ENCODE results near the gene MAPK8. TPM values are rescaled to one million over a fixed set of nuclear protein-coding genes. Genes with fewer than 3 reads are reported as not detected.
"Not testable (repeated sequence)": the region's sequence is repeated elsewhere in the genome, so short reads cannot be mapped to it uniquely, and the experiment has no call there.

The MAPK8 gene
- total RNA-seq, 4 donors from 2014 or later, result 29.7 to 126 (median 67.8) TPM

GRCh38 chr10:48416584-48417232, 110.2 kb downstream of the MAPK8 start:
- 93 to 95% methylated on average over 2 of the region's 2 CpGs for WGBS, 2 donors (ENCODE audit: low coverage in 1 of 2)

GRCh38 chr10:48417374-48417773, 110.9 kb downstream of the MAPK8 start:
- H3K9me3 ChIP-seq, result peaks cover 0 to 2% of the 10 kb centered on the region in 2 donors
- H3K27ac ChIP-seq, result no peak overlapping the region
- 96% methylated on average over 1 of the region's 1 CpG; no CpG with 5 or more reads in 1 of the 2 donors for WGBS, 2 donors (ENCODE audit: low coverage in 1 of 2)
- no peaks in the 10 kb centered on the region for H3K4me1 ChIP-seq
- intact Hi-C loops (cut with DNase I; ENCODE audit: low total_unique reads), result no loop called here
- H3K36me3 ChIP-seq, result peaks cover 0 to 9% (median 1%) of the 10 kb centered on the region in 4 donors
- H3K4me3 ChIP-seq, result no peak overlapping the region
- no peaks in the 10 kb centered on the region for H3K27me3 ChIP-seq
- in situ Hi-C loops (cut with MboI; ENCODE audit: low pct_ligation_motif_present in 1 of 4, low pct_unique_long_range_greater_than_20kb in 1 of 4, low sequenced_read_pairs in 3 of 4), result no loop called here
- no peak for TF ChIP-seq EP300 (IDR thresholded peaks at IDR 0.05; ENCODE audit: low read depth)
- no peak for TF ChIP-seq POLR2AphosphoS5 (IDR thresholded peaks at IDR 0.05)
- TF ChIP-seq CTCF (IDR thresholded peaks at IDR 0.05), result no peak
- no peak for DNase-seq

More at GRCh38 chr10:48416584-48417232, 110.2 kb downstream of the MAPK8 start:
- no peaks in the 10 kb centered on the region for H3K4me1 ChIP-seq
- peaks cover 0 to 8% of the 10 kb centered on the region in 2 donors for H3K9me3 ChIP-seq
- no peak for TF ChIP-seq CTCF (IDR thresholded peaks at IDR 0.05)
- H3K36me3 ChIP-seq, result peaks cover 0 to 15% (median 3%) of the 10 kb centered on the region in 4 donors
- in situ Hi-C loops (cut with MboI; ENCODE audit: low pct_ligation_motif_present in 1 of 4, low pct_unique_long_range_greater_than_20kb in 1 of 4, low sequenced_read_pairs in 3 of 4), result no loop called here
- DNase-seq, result no peak
- intact Hi-C loops (cut with DNase I; ENCODE audit: low total_unique reads), result no loop called here
- no peak overlapping the region for H3K27ac ChIP-seq
- no peak overlapping the region for H3K4me3 ChIP-seq
- no peaks in the 10 kb centered on the region for H3K27me3 ChIP-seq

GRCh38 chr10:48418189-48418788, 111.8 kb downstream of the MAPK8 start:
- Histone ChIP-seq H3K4me1 (no peaks in the 10 kb centered on the region), H3K27me3 (no peaks in the 10 kb centered on the region), H3K36me3 (no peaks in the 10 kb centered on the region), H3K4me3 (no peak overlapping the region), H3K9me3 (no peaks in the 10 kb centered on the region), H3K27ac (no peak overlapping the region)
- in situ Hi-C loops (cut with MboI; ENCODE audit: low pct_ligation_motif_present in 1 of 4, low pct_unique_long_range_greater_than_20kb in 1 of 4, low sequenced_read_pairs in 3 of 4) (no loop called here), intact Hi-C loops (cut with DNase I; ENCODE audit: low total_unique reads) (no loop called here)
- no peak for TF ChIP-seq EP300 (IDR thresholded peaks at IDR 0.05; ENCODE audit: low read depth)
- TF ChIP-seq POLR2A (IDR thresholded peaks at IDR 0.05), result no peak
- no peak for TF ChIP-seq CTCF (IDR thresholded peaks at IDR 0.05)
- no peak for TF ChIP-seq POLR2AphosphoS5 (IDR thresholded peaks at IDR 0.05)
- WGBS, 2 donors (ENCODE audit: low coverage in 1 of 2), result 89 to 96% methylated on average over 5 of the region's 5 CpGs
- no peak for DNase-seq

GRCh38 chr10:48419714-48420113, 113.2 kb downstream of the MAPK8 start:
- H3K36me3 ChIP-seq, result no peaks in the 10 kb centered on the region
- no peak overlapping the region for H3K27ac ChIP-seq
- no peaks in the 10 kb centered on the region for H3K9me3 ChIP-seq
- TF ChIP-seq POLR2A (IDR thresholded peaks at IDR 0.05), result no peak
- no peaks in the 10 kb centered on the region for H3K27me3 ChIP-seq
- DNase-seq, result no peak
- H3K4me3 ChIP-seq, result no peak overlapping the region
- in situ Hi-C loops (cut with MboI; ENCODE audit: low pct_ligation_motif_present in 1 of 4, low pct_unique_long_range_greater_than_20kb in 1 of 4, low sequenced_read_pairs in 3 of 4), result no loop called here
- no peaks in the 10 kb centered on the region for H3K4me1 ChIP-seq
- intact Hi-C loops (cut with DNase I; ENCODE audit: low total_unique reads), result no loop called here
- 95 to 96% methylated on average over 4 of the region's 4 CpGs for WGBS, 2 donors (ENCODE audit: low coverage in 1 of 2)

GRCh38 chr10:48421862-48422261, 115.4 kb downstream of the MAPK8 start:
- H3K27me3 ChIP-seq; H3K4me3 ChIP-seq; DNase-seq; H3K27ac ChIP-seq; in situ Hi-C loops (cut with MboI; ENCODE audit: low pct_ligation_motif_present in 1 of 4, low pct_unique_long_range_greater_than_20kb in 1 of 4, low sequenced_read_pairs in 3 of 4); H3K9me3 ChIP-seq; intact Hi-C loops (cut with DNase I; ENCODE audit: low total_unique reads); H3K4me1 ChIP-seq; H3K36me3 ChIP-seq: not testable (repeated sequence)
- WGBS, 2 donors (ENCODE audit: low coverage in 1 of 2), result 93 to 100% methylated on average over 1 to 2 of the region's 2 CpGs

Data from transverse colon (tissue), 4 donors.